ENCODE results near the gene NUDC.

The NUDC gene

DNA sequence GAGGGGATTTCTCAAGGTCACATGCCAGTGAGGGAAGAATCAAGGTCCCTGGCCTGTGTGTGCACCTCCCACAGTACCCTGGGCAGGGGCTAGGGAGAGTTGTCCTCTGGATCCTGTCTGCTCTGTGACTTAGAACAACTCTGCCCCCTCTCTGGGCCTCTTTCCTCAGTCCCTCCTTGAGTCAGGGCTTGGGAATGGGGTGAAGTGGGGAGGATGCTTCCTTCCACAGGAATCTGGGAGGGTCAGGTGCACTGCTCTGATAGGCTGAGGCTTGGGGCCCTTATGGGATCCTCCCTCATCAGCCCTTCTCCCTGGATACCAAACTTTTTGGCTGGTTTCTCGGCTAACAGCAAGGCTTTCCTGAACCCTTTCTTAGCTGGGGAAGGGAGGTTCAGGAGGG is 74.5 kb downstream of the NUDC start:
- H3K4me1 ChIP-seq (ENCODE audit: low read depth, poor library complexity, severe bottlenecking): peaks cover 10% of the 10 kb centered on the region
- TF ChIP-seq, protein P1, sequence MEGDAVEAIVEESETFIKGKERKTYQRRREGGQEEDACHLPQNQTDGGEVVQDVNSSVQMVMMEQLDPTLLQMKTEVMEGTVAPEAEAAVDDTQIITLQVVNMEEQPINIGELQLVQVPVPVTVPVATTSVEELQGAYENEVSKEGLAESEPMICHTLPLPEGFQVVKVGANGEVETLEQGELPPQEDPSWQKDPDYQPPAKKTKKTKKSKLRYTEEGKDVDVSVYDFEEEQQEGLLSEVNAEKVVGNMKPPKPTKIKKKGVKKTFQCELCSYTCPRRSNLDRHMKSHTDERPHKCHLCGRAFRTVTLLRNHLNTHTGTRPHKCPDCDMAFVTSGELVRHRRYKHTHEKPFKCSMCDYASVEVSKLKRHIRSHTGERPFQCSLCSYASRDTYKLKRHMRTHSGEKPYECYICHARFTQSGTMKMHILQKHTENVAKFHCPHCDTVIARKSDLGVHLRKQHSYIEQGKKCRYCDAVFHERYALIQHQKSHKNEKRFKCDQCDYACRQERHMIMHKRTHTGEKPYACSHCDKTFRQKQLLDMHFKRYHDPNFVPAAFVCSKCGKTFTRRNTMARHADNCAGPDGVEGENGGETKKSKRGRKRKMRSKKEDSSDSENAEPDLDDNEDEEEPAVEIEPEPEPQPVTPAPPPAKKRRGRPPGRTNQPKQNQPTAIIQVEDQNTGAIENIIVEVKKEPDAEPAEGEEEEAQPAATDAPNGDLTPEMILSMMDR (conservative IDR thresholded peaks at IDR 0.05; ENCODE audit: low read depth, low read length): no peak
- no peaks in the 10 kb centered on the region for H3K36me3 ChIP-seq (ENCODE audit: insufficient read depth)
- H3K4me2 ChIP-seq: no peak overlapping the region
- no peak overlapping the region for H3K27ac ChIP-seq
- no peaks in the 10 kb centered on the region for H3K79me2 ChIP-seq (ENCODE audit: insufficient read depth, low read depth)
- no peak overlapping the region for H3K9ac ChIP-seq
- no peak overlapping the region for H3K4me3 ChIP-seq (IDR thresholded peaks at IDR 0.05; ENCODE audit: insufficient read depth, low read depth, low read length)
- H2AFZ ChIP-seq (ENCODE audit: low read depth): no peak overlapping the region
- H4K20me1 ChIP-seq (ENCODE audit: insufficient read depth): no peaks in the 10 kb centered on the region
- peaks cover 26% of the 10 kb centered on the region for H3K27me3 ChIP-seq (ENCODE audit: insufficient read depth, low read depth)
